ENCODE data around the gene CHRNA4. TPM values are rescaled to one million over a fixed set of nuclear protein-coding genes. Genes with fewer than 3 reads are reported as not detected.

CHRNA4 gene
- total RNA-seq, 1 donor from 2014 or later = 0.38 TPM

GRCh38 chr20:63402860-63403220, 41.7 kb upstream of the CHRNA4 start:
- Histone ChIP-seq H3K4me1 (no peaks in the 10 kb centered on the region), H3K9me3 (replicated peaks) (no peaks in the 10 kb centered on the region), H3K27me3 (ENCODE audit: low read depth) (peaks cover 86% of the 10 kb centered on the region), H3K4me3 (no peak overlapping the region), H3K36me3 (no peaks in the 10 kb centered on the region), H3K27ac (replicated peaks) (no peak overlapping the region)
- intact Hi-C loops (cut with micrococcal nuclease) = no loop called here
- no peak for DNase-seq
- no peak for TF ChIP-seq CTCF (IDR thresholded peaks at IDR 0.05; ENCODE audit: borderline replicate concordance)

GRCh38 chr20:63402181-63402859, 41.2 kb upstream of the CHRNA4 start:
- Histone ChIP-seq H3K9me3 (replicated peaks) (no peaks in the 10 kb centered on the region), H3K27me3 (ENCODE audit: low read depth) (peaks cover 88% of the 10 kb centered on the region), H3K4me3 (no peak overlapping the region), H3K4me1 (no peaks in the 10 kb centered on the region), H3K36me3 (no peaks in the 10 kb centered on the region), H3K27ac (replicated peaks) (no peak overlapping the region)
- DNase-seq = no peak
- TF ChIP-seq CTCF (IDR thresholded peaks at IDR 0.05; ENCODE audit: borderline replicate concordance) = no peak
- intact Hi-C loops (cut with micrococcal nuclease) = no loop called here

GRCh38 chr20:63401384-63402110, 40.4 kb upstream of the CHRNA4 start:
- no peak overlapping the region for H3K27ac ChIP-seq (replicated peaks)
- peaks cover 96% of the 10 kb centered on the region for H3K27me3 ChIP-seq (ENCODE audit: low read depth)
- no peaks in the 10 kb centered on the region for H3K36me3 ChIP-seq
- H3K9me3 ChIP-seq (replicated peaks) = no peaks in the 10 kb centered on the region
- no peak for DNase-seq
- intact Hi-C loops (cut with micrococcal nuclease) = no loop called here
- H3K4me1 ChIP-seq = no peaks in the 10 kb centered on the region
- TF ChIP-seq CTCF (IDR thresholded peaks at IDR 0.05; ENCODE audit: borderline replicate concordance) = no peak
- no peak overlapping the region for H3K4me3 ChIP-seq

- TF ChIP-seq CTCF (IDR thresholded peaks at IDR 0.05; ENCODE audit: borderline replicate concordance) = no peak
- H3K27me3 ChIP-seq (ENCODE audit: low read depth) = peaks cover 98% of the 10 kb centered on the region
Observed at GRCh38 chr20:63400486-63401210, 39.5 kb upstream of the CHRNA4 start.

GRCh38 chr20:63399596-63400375, 38.6 kb upstream of the CHRNA4 start:
- no peak for DNase-seq
- TF ChIP-seq CTCF (IDR thresholded peaks at IDR 0.05; ENCODE audit: borderline replicate concordance) = no peak
- Histone ChIP-seq H3K4me3 (no peak overlapping the region), H3K9me3 (replicated peaks) (no peaks in the 10 kb centered on the region), H3K27me3 (ENCODE audit: low read depth) (peaks cover 99% of the 10 kb centered on the region), H3K27ac (replicated peaks) (no peak overlapping the region), H3K4me1 (no peaks in the 10 kb centered on the region), H3K36me3 (no peaks in the 10 kb centered on the region)
- intact Hi-C loops (cut with micrococcal nuclease) = no loop called here

More at GRCh38 chr20:63400486-63401210, 39.5 kb upstream of the CHRNA4 start:
- DNase-seq = no peak
- H3K4me1 ChIP-seq = no peaks in the 10 kb centered on the region
- H3K36me3 ChIP-seq = no peaks in the 10 kb centered on the region
- H3K4me3 ChIP-seq = no peak overlapping the region
- H3K27ac ChIP-seq (replicated peaks) = no peak overlapping the region
- H3K9me3 ChIP-seq (replicated peaks) = no peaks in the 10 kb centered on the region
- intact Hi-C loops (cut with micrococcal nuclease) = no loop called here
